AG04450 (cell line): Measurements from ENCODE around the gene PREX1. TPM values are rescaled to one million over a fixed set of nuclear protein-coding genes. Genes with fewer than 3 reads are reported as not detected.

Source experiments
- CTCF ChIA-PET: fragments of 300-600, 350-600 bp; formaldehyde crosslinking; extraction: SDS; loops from one replicate; lab custom pipeline; 2022; ENCODE audit warnings: antibody characterized with exemption, inconsistent platforms; lab: Charles Lee
- POLR2A ChIA-PET: fragments of 350-600 bp; formaldehyde crosslinking; extraction: SDS; loops from one replicate; lab custom pipeline; 2021; ENCODE audit warnings: antibody characterized with exemption, inconsistent platforms; lab: Yijun Ruan, JAX
- DNase-seq: peaks from one replicate; pipeline ENCODE4 v3.0.0-alpha.2; 2011; ENCODE audit warnings: low read depth, low spot score
- H3K27ac ChIP-seq: one replicate; pipeline ENCODE4 v1.5.1; 2012; ENCODE audit warnings: low read depth, low read length, control low read depth
- H3K27me3 ChIP-seq: one replicate; pipeline ENCODE4 v1.6.0; 2012; ENCODE audit warnings: low read length; ENCODE audit not compliant: control insufficient read depth, insufficient read depth
- H3K4me3 ChIP-seq: 2 replicates; pipeline ENCODE4 v1.5.1; 2011; ENCODE audit warnings: mild to moderate bottlenecking, low read depth, low read length, control low read depth
- H3K9me3 ChIP-seq: 2 replicates; pipeline ENCODE4 v1.5.1; 2012; ENCODE audit warnings: low read length; ENCODE audit not compliant: control insufficient read depth, insufficient read depth
- CTCF ChIP-seq: IDR thresholded peaks from 2 replicates; pipeline ENCODE4 v1.5.1; 2011; ENCODE audit warnings: low read depth, low read length, control low read depth, inconsistent platforms
- polyA plus RNA-seq: library from polyadenylated mRNA; depleted of rRNA; stranded (reverse); fragments of >200 nt; gene quantifications from 2 replicates; pipeline ENCODE4 v1.2.3, GENCODE V29; 2011; rRNA removed

PREX1 gene
- polyA plus RNA-seq, 1 experiment, result 0.69 TPM

- no peaks in the 10 kb centered on the region; the same call in 1 of the 2 replicates for H3K9me3 ChIP-seq
- ChIA-PET CTCF (no interaction called here), POLR2A (no interaction called here)
- no peak overlapping the region for H3K27ac ChIP-seq
- H3K27me3 ChIP-seq, result peaks cover 3% of the 10 kb centered on the region
- DNase-seq, result no peak
- no peak for TF ChIP-seq CTCF
- no peak overlapping the region for H3K4me3 ChIP-seq
Observed at GRCh38 chr20:48582673-48582985, 245.2 kb downstream of the PREX1 start.

GRCh38 chr20:48581167-48581566 lies 246.6 kb downstream of the PREX1 start:
- DNase-seq, result no peak
- Histone ChIP-seq H3K9me3 (no peaks in the 10 kb centered on the region; the same call in 1 of the 2 replicates), H3K27ac (no peak overlapping the region), H3K4me3 (no peak overlapping the region), H3K27me3 (peaks cover 3% of the 10 kb centered on the region)
- no peak for TF ChIP-seq CTCF
- ChIA-PET POLR2A (no interaction called here), CTCF (no interaction called here)

- Histone ChIP-seq H3K4me3 (no peak overlapping the region), H3K9me3 (no peaks in the 10 kb centered on the region; the same call in 1 of the 2 replicates), H3K27me3 (no peaks in the 10 kb centered on the region), H3K27ac (no peak overlapping the region)
- TF ChIP-seq CTCF, result no peak
- POLR2A ChIA-PET, result no interaction called here
- CTCF ChIA-PET, result interaction anchor here (0.9 kb wide), 1 partner anchor 42 kb away, joined by 3 read pairs; no protein-coding TSS in a partner anchor
- no peak for DNase-seq
Observed at GRCh38 chr20:48578397-48579098, 249.3 kb downstream of the PREX1 start.

- no peak overlapping the region for H3K4me3 ChIP-seq
- CTCF ChIA-PET, result no interaction called here
- no peak overlapping the region for H3K27ac ChIP-seq
- POLR2A ChIA-PET, result no interaction called here
- no peaks in the 10 kb centered on the region for H3K27me3 ChIP-seq
- no peak for DNase-seq
- TF ChIP-seq CTCF, result no peak
- no peaks in the 10 kb centered on the region; the same call in 1 of the 2 replicates for H3K9me3 ChIP-seq
Observed at GRCh38 chr20:48577557-48577956, 250.2 kb downstream of the PREX1 start.

GRCh38 chr20:48574383-48574782 lies 253.4 kb downstream of the PREX1 start:
- ChIA-PET POLR2A (no interaction called here), CTCF (no interaction called here)
- no peak for TF ChIP-seq CTCF
- Histone ChIP-seq H3K9me3 (no peaks in the 10 kb centered on the region), H3K27me3 (no peaks in the 10 kb centered on the region), H3K4me3 (no peak overlapping the region), H3K27ac (no peak overlapping the region)
- no peak for DNase-seq

Other genes starting within 250 kb of the PREX1 start
- 20.5 and 22.3 TPM in 2 replicates for gene ARFGEF2, start 93.7 kb upstream of the PREX1 start, polyA plus RNA-seq
- gene CSE1L, start 218.3 kb upstream of the PREX1 start, polyA plus RNA-seq, result 41.0 and 49.3 TPM in 2 replicates